Stimulated activated CD8-positive, alpha-beta memory T cell treated with anti-CD3 and anti-CD28 coated beads, Interleukin-12 subunit alpha, Interleukin-12 subunit beta, amount 100 ng/mL, for 4 hours (primary cell): ENCODE measurements around the gene RECQL.

Experiments used
- DNase-seq: peaks from one replicate; pipeline ENCODE4 v3.0.0-alpha.2; 2020; ENCODE audit warnings: low read depth

RECQL gene

GRCh38 chr12:21501258-21502163 is at the start of gene RECQL, which contains the start of gene GOLT1B:
RECQL (minus strand) TSS chr12:21501635; CDS start chr12:21499570, 2,065 bp downstream.
GOLT1B (plus strand) TSS chr12:21501789; CDS start chr12:21501924, 135 bp downstream.
- DNase-seq = peak; percentile 72

- DNase-seq = no peak
These were observed 46.0 kb upstream of the RECQL start for GRCh38 chr12:21547437-21547836.

- no peak for DNase-seq
These were observed 45.3 kb upstream of the RECQL start for GRCh38 chr12:21546716-21547115.

GRCh38 chr12:21545557-21545956 is 44.1 kb upstream of the RECQL start:
- no peak for DNase-seq

GRCh38 chr12:21543151-21543550 is 41.7 kb upstream of the RECQL start:
- DNase-seq = no peak

- no peak for DNase-seq
These were observed 41.0 kb upstream of the RECQL start for GRCh38 chr12:21542403-21542802.

- no peak for DNase-seq
These were observed 40.3 kb upstream of the RECQL start for GRCh38 chr12:21541773-21542172.

GRCh38 chr12:21539797-21540196 is 38.4 kb upstream of the RECQL start:
- no peak for DNase-seq

GRCh38 chr12:21538061-21538653 is 36.7 kb upstream of the RECQL start:
- no peak for DNase-seq

GRCh38 chr12:21529456-21529855 is 28.0 kb upstream of the RECQL start:
- no peak for DNase-seq

- no peak for DNase-seq
These were observed 27.5 kb upstream of the RECQL start for GRCh38 chr12:21528953-21529352.

GRCh38 chr12:21527451-21528180 is 26.2 kb upstream of the RECQL start:
- DNase-seq = peak; percentile 28

GRCh38 chr12:21526721-21527345 is 25.4 kb upstream of the RECQL start:
- DNase-seq = no peak

- DNase-seq = no peak
These were observed 24.6 kb upstream of the RECQL start, which contains the start of gene SPX for GRCh38 chr12:21526053-21526452. SPX (plus strand) TSS chr12:21526296; CDS start chr12:21526473, 177 bp downstream.

- DNase-seq = no peak
These were observed 21.7 kb upstream of the RECQL start for GRCh38 chr12:21523148-21523547.

GRCh38 chr12:21521541-21521940 is 20.1 kb upstream of the RECQL start:
- DNase-seq = no peak

GRCh38 chr12:21518451-21518850 is 17.0 kb upstream of the RECQL start:
- no peak for DNase-seq

- no peak for DNase-seq
These were observed 14.8 kb upstream of the RECQL start for GRCh38 chr12:21516281-21516680.

GRCh38 chr12:21509768-21510167 is 8.3 kb upstream of the RECQL start:
- no peak for DNase-seq

GRCh38 chr12:21507849-21508248 is 6.4 kb upstream of the RECQL start:
- DNase-seq = no peak

GRCh38 chr12:21505888-21506287 is 4.5 kb upstream of the RECQL start:
- DNase-seq = no peak

- no peak for DNase-seq
These were observed 1.4 kb upstream of the RECQL start for GRCh38 chr12:21502872-21503271.
